LNCaP clone FGC (cell line): ENCODE data around the gene FAM98B.

ENCODE experiments used
- DNase-seq: peaks from one replicate; pipeline ENCODE4 v3.0.0-alpha.2; 2011; ENCODE audit warnings: low read depth
- H3K4me3 ChIP-seq: 2 replicates; pipeline ENCODE4 v1.5.1; 2011; ENCODE audit warnings: mild to moderate bottlenecking, low read depth, low read length, control low read depth
- CTCF ChIP-seq: IDR thresholded peaks from 2 replicates; pipeline ENCODE4 v1.5.1; 2012; ENCODE audit warnings: mild to moderate bottlenecking; ENCODE audit not compliant: control insufficient read depth, insufficient read depth; ENCODE audit errors: extremely low read depth

Gene FAM98B

GRCh38 chr15:38514601-38515000 lies 60.7 kb downstream of the FAM98B start:
- no peak for DNase-seq
- no peak for TF ChIP-seq CTCF
- no peak overlapping the region for H3K4me3 ChIP-seq

- no peak for TF ChIP-seq CTCF
- H3K4me3 ChIP-seq, result no peak overlapping the region
- no peak for DNase-seq
These were observed 62.7 kb downstream of the FAM98B start for GRCh38 chr15:38516626-38517025.

- no peak for DNase-seq
- no peak for TF ChIP-seq CTCF
- no peak overlapping the region for H3K4me3 ChIP-seq
These were observed 63.5 kb downstream of the FAM98B start for GRCh38 chr15:38517312-38517975.

GRCh38 chr15:38518084-38518483 lies 64.2 kb downstream of the FAM98B start:
- no peak for DNase-seq
- no peak overlapping the region for H3K4me3 ChIP-seq
- no peak for TF ChIP-seq CTCF

GRCh38 chr15:38520035-38520434 lies 66.1 kb downstream of the FAM98B start:
- no peak for DNase-seq
- no peak overlapping the region for H3K4me3 ChIP-seq
- no peak for TF ChIP-seq CTCF

GRCh38 chr15:38521316-38521715 lies 67.4 kb downstream of the FAM98B start:
- TF ChIP-seq CTCF, result no peak
- no peak overlapping the region for H3K4me3 ChIP-seq
- DNase-seq, result no peak

GRCh38 chr15:38522922-38523321 lies 69.0 kb downstream of the FAM98B start:
- TF ChIP-seq CTCF, result no peak
- H3K4me3 ChIP-seq, result no peak overlapping the region
- DNase-seq, result no peak
